Measurements from ENCODE around the gene CX3CR1.

- TF ChIP-seq, protein P1, sequence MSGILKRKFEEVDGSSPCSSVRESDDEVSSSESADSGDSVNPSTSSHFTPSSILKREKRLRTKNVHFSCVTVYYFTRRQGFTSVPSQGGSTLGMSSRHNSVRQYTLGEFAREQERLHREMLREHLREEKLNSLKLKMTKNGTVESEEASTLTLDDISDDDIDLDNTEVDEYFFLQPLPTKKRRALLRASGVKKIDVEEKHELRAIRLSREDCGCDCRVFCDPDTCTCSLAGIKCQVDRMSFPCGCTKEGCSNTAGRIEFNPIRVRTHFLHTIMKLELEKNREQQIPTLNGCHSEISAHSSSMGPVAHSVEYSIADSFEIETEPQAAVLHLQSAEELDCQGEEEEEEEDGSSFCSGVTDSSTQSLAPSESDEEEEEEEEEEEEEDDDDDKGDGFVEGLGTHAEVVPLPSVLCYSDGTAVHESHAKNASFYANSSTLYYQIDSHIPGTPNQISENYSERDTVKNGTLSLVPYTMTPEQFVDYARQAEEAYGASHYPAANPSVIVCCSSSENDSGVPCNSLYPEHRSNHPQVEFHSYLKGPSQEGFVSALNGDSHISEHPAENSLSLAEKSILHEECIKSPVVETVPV (CRISPR knock-in tag; IDR thresholded peaks at IDR 0.05): no peak
- no peak for TF ChIP-seq ARNTL (CRISPR knock-in tag; IDR thresholded peaks at IDR 0.05; ENCODE audit: borderline replicate concordance, low read depth)
- no peak for TF ChIP-seq RARB (CRISPR knock-in tag; IDR thresholded peaks at IDR 0.05)
- TF ChIP-seq, protein P2, sequence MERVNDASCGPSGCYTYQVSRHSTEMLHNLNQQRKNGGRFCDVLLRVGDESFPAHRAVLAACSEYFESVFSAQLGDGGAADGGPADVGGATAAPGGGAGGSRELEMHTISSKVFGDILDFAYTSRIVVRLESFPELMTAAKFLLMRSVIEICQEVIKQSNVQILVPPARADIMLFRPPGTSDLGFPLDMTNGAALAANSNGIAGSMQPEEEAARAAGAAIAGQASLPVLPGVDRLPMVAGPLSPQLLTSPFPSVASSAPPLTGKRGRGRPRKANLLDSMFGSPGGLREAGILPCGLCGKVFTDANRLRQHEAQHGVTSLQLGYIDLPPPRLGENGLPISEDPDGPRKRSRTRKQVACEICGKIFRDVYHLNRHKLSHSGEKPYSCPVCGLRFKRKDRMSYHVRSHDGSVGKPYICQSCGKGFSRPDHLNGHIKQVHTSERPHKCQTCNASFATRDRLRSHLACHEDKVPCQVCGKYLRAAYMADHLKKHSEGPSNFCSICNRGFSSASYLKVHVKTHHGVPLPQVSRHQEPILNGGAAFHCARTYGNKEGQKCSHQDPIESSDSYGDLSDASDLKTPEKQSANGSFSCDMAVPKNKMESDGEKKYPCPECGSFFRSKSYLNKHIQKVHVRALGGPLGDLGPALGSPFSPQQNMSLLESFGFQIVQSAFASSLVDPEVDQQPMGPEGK (CRISPR knock-in tag; IDR thresholded peaks at IDR 0.05; ENCODE audit: borderline replicate concordance): no peak
- TF ChIP-seq, protein P3, sequence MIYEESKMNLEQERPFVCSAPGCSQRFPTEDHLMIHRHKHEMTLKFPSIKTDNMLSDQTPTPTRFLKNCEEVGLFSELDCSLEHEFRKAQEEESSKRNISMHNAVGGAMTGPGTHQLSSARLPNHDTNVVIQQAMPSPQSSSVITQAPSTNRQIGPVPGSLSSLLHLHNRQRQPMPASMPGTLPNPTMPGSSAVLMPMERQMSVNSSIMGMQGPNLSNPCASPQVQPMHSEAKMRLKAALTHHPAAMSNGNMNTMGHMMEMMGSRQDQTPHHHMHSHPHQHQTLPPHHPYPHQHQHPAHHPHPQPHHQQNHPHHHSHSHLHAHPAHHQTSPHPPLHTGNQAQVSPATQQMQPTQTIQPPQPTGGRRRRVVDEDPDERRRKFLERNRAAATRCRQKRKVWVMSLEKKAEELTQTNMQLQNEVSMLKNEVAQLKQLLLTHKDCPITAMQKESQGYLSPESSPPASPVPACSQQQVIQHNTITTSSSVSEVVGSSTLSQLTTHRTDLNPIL (CRISPR knock-in tag; IDR thresholded peaks at IDR 0.05; ENCODE audit: low read depth): no peak
Observed at GRCh38 chr3:39267631-39268548, 11.9 kb downstream of the CX3CR1 start.
